Aorta (tissue), 5 donors: ENCODE data around the gene POC1A. TPM values are rescaled to one million over a fixed set of nuclear protein-coding genes. Genes with fewer than 3 reads are reported as not detected.

ENCODE experiments used
- ATAC-seq: fragments of 200-7000 bp; cut with Tn5 transposase; one replicate; pipeline ENCODE4 v1.9.1; 2022; ENCODE audit warnings: moderate library complexity; ENCODE audit not compliant: low FRiP score
- DNase-seq, 2 donors: peaks; one replicate each; pipeline ENCODE4 v3.0.0-alpha.2; 2020
- H3K27ac ChIP-seq, 2 donors: one replicate each; pipeline ENCODE4 v1.5.1; 2013; ENCODE audit warnings: low read length in 2 of 2, mild to moderate bottlenecking in 2 of 2, moderate library complexity in 2 of 2, control low read depth in 1 of 2, inconsistent platforms in 1 of 2, low read depth in 1 of 2
- H3K27me3 ChIP-seq, 2 donors: one replicate each; pipeline ENCODE4 v1.6.1; 2013; ENCODE audit warnings: control low read depth in 1 of 2, low read length in 1 of 2, mild to moderate bottlenecking in 1 of 2, moderate library complexity in 1 of 2; ENCODE audit not compliant: insufficient read depth in 2 of 2, control insufficient read depth in 1 of 2
- H3K36me3 ChIP-seq, 2 donors: one replicate each; pipeline ENCODE4 v1.6.1; 2013; ENCODE audit warnings: control low read depth in 1 of 2, low read length in 1 of 2, mild to moderate bottlenecking in 1 of 2; ENCODE audit not compliant: insufficient read depth in 2 of 2, control insufficient read depth in 1 of 2
- H3K4me1 ChIP-seq, 2 donors: one replicate each; pipeline ENCODE4 v1.6.1; 2013; ENCODE audit warnings: low read length in 2 of 2, control low read depth in 1 of 2, mild to moderate bottlenecking in 1 of 2, moderate library complexity in 1 of 2; ENCODE audit not compliant: insufficient read depth in 2 of 2, control insufficient read depth in 1 of 2
- H3K4me3 ChIP-seq, 2 donors: one replicate each; pipeline ENCODE4 v1.5.1; 2013; ENCODE audit warnings: low read length in 2 of 2, control low read depth in 1 of 2, mild to moderate bottlenecking in 1 of 2
- H3K9me3 ChIP-seq: one replicate; pipeline ENCODE4 v1.6.1; 2013; ENCODE audit warnings: mild to moderate bottlenecking, low read length; ENCODE audit not compliant: control insufficient read depth
- WGBS, 2 donors: extraction: QIAGEN DNeasy Blood & Tissue Kit; methylation state at CpG; one replicate each; pipeline ENCODE4 v1.1.7; 2013; 5-methylcytosine and 5-hydroxymethylcytosine counted together
- intact Hi-C, 2 donors: fragments of 100-400 bp; cut with DNase I; formaldehyde crosslinking; loops; one replicate each; pipeline versions ENCODE4 v1.14.2 to v1.15.0; 2022
- polyA plus RNA-seq, 2 donors: library from polyadenylated mRNA; stranded (reverse); fragments of 200-250 nt; gene quantifications; one replicate each; pipeline ENCODE4 v1.2.3, GENCODE V29; 2013
- total RNA-seq, 2 donors: library from RNA; stranded (reverse); fragmentation: NEBNext Ultra II Directional; extraction: Animal tissue kit (Norgen Biotek cat#: 25700); gene quantifications; one replicate each; pipeline ENCODE4 v1.2.1, GENCODE V29; 2021
- donor health status: healthy with polysubstance abuse.
- donor health status: Bipolar disorder and iron deficiency.
- donor health status: DM: no; HTN: no; CAD: no.
- donor health status: DM: no; HTN: no; CAD: no.
- donor health status: DM: yes; HTN: yes; CAD: no.

The POC1A gene
- total and polyA plus RNA-seq, 4 donors = 0.38 to 2.1 (median 1.2) TPM

DNA sequence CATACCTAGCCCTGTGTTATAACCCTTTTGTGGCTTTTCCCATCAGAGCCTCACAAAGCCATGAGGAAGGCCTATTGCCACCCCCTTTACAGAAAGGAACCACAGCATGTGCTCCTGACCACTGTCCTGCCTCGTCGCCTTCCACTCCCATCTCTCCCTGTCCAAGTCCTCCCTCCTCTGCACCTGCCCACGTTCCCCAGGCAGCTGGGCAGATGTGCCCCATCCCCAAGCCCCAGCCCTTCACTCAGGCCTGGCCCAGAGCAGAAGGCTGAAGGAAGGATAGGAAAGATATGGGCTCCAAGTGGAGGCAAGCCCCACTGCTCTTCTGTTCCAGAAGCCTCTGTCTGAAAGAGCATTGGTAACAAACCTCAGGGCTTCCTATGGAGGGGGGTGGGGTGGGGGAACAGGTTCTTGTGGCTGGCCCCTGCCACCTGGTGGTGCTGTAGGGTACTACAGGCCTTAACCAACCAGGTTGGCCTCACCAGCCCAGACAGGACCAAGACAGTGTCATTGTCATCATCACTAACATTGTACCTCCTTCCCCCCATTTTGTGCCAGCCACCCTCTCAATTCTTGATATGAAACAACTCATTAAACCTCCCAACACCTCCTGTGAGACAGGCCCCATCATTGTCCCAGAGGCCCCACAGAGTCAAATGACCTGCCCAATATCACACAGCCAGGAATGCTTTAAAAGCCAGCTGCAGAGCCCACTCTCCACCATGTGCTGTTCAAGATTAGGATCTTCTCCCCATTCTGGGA lies 10.0 kb downstream of the POC1A start:
- Histone ChIP-seq H3K27ac (no peak overlapping the region), H3K9me3 (no peaks in the 10 kb centered on the region), H3K36me3 (no peaks in the 10 kb centered on the region), H3K27me3 (no peaks in the 10 kb centered on the region), H3K4me1 (no peaks in the 10 kb centered on the region), H3K4me3 (no peak overlapping the region)
- intact Hi-C loops = loop anchor here in 1 of 2 donors (1.0 to 5.0 kb wide), 2 partner anchors 87 to 143 kb away; partner anchors contain the start of gene DUSP7
- 58 to 59% methylated on average over 3 of the region's 3 CpGs for WGBS, 2 donors
- ATAC-seq = peak; percentile 89
- DNase-seq = peak; percentile 90 to 93

GRCh38 chr3:52143616-52144015 lies 10.6 kb downstream of the POC1A start:
- intact Hi-C loops = loop anchor here (1.0 to 5.0 kb wide), 3 partner anchors 86 to 142 kb away; partner anchors contain the start of gene DUSP7 (in 1 of the 2)
- H3K9me3 ChIP-seq = no peaks in the 10 kb centered on the region
- H3K4me3 ChIP-seq = no peak overlapping the region
- ATAC-seq (no peak), DNase-seq (peak; percentile 29 to 40)
- H3K36me3 ChIP-seq = no peaks in the 10 kb centered on the region
- no peak overlapping the region for H3K27ac ChIP-seq
- H3K4me1 ChIP-seq = no peaks in the 10 kb centered on the region
- WGBS, 2 donors = 92 to 94% methylated on average over 3 of the region's 3 CpGs
- no peaks in the 10 kb centered on the region for H3K27me3 ChIP-seq

DNA sequence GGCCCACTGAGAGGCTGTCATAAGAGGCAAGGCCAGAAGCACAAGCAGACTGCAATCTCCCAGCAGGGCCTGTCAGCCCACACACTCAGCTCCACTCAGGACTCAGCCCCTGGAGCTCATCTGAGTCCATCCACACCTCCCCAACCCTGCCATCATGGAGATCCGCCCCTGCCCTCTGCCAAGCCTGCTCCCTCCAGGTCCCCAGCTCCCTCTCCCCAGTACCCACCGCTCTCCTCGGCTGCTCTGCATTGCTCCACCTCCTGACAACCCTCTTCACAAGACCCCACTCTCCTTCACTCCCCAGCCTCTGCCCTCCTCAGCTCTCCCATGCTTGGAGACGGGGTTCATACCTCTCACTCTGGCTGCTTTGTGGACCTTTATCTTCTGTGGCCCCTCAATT lies 11.1 kb downstream of the POC1A start:
- Histone ChIP-seq H3K27me3 (no peaks in the 10 kb centered on the region), H3K4me3 (no peak overlapping the region), H3K27ac (no peak overlapping the region), H3K4me1 (no peaks in the 10 kb centered on the region), H3K36me3 (no peaks in the 10 kb centered on the region), H3K9me3 (no peaks in the 10 kb centered on the region)
- peak; percentile 41 to 65 for DNase-seq
- no peak for ATAC-seq
- 98 to 100% methylated on average over 4 of the region's 4 CpGs for WGBS, 2 donors
- intact Hi-C loops = loop anchor here (1.0 to 5.0 kb wide), 2 partner anchors 86 to 141 kb away; partner anchors contain the start of gene DUSP7 (in 1 of the 2)

DNA sequence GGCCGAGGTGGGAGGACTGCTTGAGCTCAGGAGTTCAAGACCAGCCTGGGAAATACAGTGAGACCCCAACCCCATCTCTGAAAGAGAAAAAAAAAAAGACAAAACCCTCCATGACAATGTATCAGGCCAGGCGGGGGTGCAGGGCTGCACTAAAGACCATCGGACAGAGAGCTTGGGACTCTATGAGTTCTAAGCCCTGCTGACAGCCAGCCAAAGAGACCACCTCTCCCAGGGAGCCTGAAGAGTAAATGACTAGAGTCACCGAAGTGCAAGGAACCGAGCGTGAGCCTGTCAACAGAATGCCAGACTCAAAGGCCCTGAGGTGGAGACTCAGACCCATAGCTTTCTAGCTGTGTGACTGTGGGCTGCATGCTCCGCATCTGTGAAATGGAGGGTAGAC lies 12.5 kb downstream of the POC1A start:
- DNase-seq (peak in 1 of 2 donors; percentile 12), ATAC-seq (no peak)
- Histone ChIP-seq H3K4me1 (no peaks in the 10 kb centered on the region), H3K27ac (no peak overlapping the region), H3K27me3 (no peaks in the 10 kb centered on the region), H3K9me3 (no peaks in the 10 kb centered on the region), H3K36me3 (no peaks in the 10 kb centered on the region), H3K4me3 (no peak overlapping the region)
- intact Hi-C loops = loop anchor here in 1 of 2 donors (5.0 kb wide), 1 partner anchor 84 kb away; the partner anchor contains the start of gene DUSP7
- 94 to 96% methylated on average over 7 of the region's 7 CpGs for WGBS, 2 donors

DNA sequence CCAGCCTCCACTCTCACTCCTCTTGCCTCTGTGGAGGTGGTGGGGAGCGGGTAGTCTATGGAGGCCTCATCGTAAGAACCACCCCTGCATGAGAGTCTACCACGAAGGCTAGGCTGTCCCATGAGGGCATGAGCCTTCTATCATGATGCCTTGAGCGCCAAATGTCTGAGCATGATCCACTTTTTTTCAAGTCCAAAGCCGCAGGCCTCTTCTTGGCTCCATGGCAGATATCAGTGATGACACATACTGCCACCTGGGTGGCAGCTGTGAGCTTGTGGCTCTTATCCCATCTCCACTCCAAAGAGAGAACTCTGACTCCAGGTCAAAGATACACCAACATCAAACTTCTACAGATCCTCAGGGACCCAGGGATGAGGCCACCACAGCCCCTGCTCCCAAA lies 13.5 kb downstream of the POC1A start:
- no peak overlapping the region for H3K27ac ChIP-seq
- 95 to 97% methylated on average over 5 of the region's 5 CpGs for WGBS, 2 donors
- DNase-seq (peak in 1 of 2 donors; percentile 20), ATAC-seq (no peak)
- H3K9me3 ChIP-seq = no peaks in the 10 kb centered on the region
- intact Hi-C loops = loop anchor here in 1 of 2 donors (5.0 kb wide), 1 partner anchor 83 kb away; the partner anchor contains the start of gene DUSP7
- H3K4me3 ChIP-seq = no peak overlapping the region
- no peaks in the 10 kb centered on the region for H3K36me3 ChIP-seq
- H3K27me3 ChIP-seq = no peaks in the 10 kb centered on the region
- no peaks in the 10 kb centered on the region for H3K4me1 ChIP-seq

DNA sequence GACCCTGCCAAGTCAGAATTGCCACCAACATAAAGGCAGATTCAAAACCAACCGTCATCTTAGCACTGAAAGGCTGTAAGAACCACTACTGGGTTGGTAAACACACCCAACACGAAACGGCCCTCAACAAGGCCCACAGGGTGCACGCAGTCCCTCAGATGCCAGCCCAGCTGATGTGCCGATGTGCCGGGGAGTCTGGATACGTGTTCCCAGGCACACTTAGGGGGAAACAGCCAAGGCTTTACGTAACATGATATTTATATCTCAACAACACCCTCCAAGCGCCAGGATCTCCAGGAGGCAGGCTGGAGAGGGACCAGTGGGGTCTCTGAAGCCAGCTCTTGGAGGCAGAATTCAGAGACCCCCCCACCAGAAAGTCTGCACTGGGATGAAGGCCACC lies 14.2 kb downstream of the POC1A start:
- peak overlapping the region in 1 of 2 donors; percentile 1 for H3K27ac ChIP-seq
- intact Hi-C loops = loop anchor here (5.0 kb wide), 1 partner anchor 83 kb away; the partner anchor contains the start of gene DUSP7 (in 2 of the 2)
- H3K4me3 ChIP-seq = no peak overlapping the region
- H3K4me1 ChIP-seq = no peaks in the 10 kb centered on the region
- DNase-seq (no peak), ATAC-seq (no peak)
- H3K9me3 ChIP-seq = no peaks in the 10 kb centered on the region
- no peaks in the 10 kb centered on the region for H3K36me3 ChIP-seq
- 47 to 54% methylated on average over 9 of the region's 9 CpGs for WGBS, 2 donors
- H3K27me3 ChIP-seq = no peaks in the 10 kb centered on the region

GRCh38 chr3:52137311-52137710 lies 16.9 kb downstream of the POC1A start:
- ATAC-seq (no peak), DNase-seq (no peak)
- Histone ChIP-seq H3K27ac (no peak overlapping the region), H3K4me1 (no peaks in the 10 kb centered on the region), H3K27me3 (no peaks in the 10 kb centered on the region), H3K4me3 (no peak overlapping the region), H3K9me3 (no peaks in the 10 kb centered on the region), H3K36me3 (no peaks in the 10 kb centered on the region)
- WGBS, 2 donors = 88% methylated on average over 7 of the region's 7 CpGs
- intact Hi-C loops = loop anchor here in 1 of 2 donors (5.0 kb wide), 1 partner anchor 80 kb away; the partner anchor contains the start of gene DUSP7

DNA sequence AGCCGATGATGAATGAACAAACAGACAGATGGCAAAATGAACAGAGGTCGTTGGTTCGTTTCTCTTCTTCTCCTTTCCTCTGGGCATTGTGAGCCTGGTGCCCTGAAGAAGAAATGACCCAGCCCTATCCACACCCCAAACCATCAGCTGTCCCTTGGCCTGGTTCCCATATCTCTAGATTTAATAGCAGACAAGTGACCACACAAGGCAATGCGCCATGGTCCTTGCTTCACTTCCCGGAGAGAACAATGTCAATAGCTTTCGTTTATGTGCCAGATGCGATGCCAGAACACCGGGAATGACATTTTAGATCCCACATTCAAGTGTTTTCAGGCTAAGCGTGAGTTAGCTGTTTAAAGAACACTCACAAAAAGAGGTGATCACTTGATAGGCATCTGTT lies 17.7 kb downstream of the POC1A start:
- no peak for DNase-seq
- intact Hi-C loops = loop anchor here in 1 of 2 donors (5.0 kb wide), 1 partner anchor 79 kb away; the partner anchor contains the start of gene DUSP7
- no peak overlapping the region for H3K27ac ChIP-seq
- no peaks in the 10 kb centered on the region for H3K36me3 ChIP-seq
- H3K4me1 ChIP-seq = no peaks in the 10 kb centered on the region
- no peaks in the 10 kb centered on the region for H3K9me3 ChIP-seq
- ATAC-seq = no peak
- no peaks in the 10 kb centered on the region for H3K27me3 ChIP-seq
- WGBS, 2 donors = 64 to 75% methylated on average over 9 of the region's 9 CpGs
- H3K4me3 ChIP-seq = no peak overlapping the region
